HG03457 (cell line): Measurements from ENCODE around the gene THAP6.
"Not testable (repeated sequence)": the region's sequence is repeated elsewhere in the genome, so short reads cannot be mapped to it uniquely, and the experiment has no call there.

ENCODE experiments used
- ATAC-seq: cut with Tn5 transposase; IDR thresholded peaks from one replicate; pipeline ENCODE4 v1.9.1; 2021; ENCODE audit warnings: moderate number of reproducible peaks; ENCODE audit not compliant: unreplicated experiment

The THAP6 gene

DNA sequence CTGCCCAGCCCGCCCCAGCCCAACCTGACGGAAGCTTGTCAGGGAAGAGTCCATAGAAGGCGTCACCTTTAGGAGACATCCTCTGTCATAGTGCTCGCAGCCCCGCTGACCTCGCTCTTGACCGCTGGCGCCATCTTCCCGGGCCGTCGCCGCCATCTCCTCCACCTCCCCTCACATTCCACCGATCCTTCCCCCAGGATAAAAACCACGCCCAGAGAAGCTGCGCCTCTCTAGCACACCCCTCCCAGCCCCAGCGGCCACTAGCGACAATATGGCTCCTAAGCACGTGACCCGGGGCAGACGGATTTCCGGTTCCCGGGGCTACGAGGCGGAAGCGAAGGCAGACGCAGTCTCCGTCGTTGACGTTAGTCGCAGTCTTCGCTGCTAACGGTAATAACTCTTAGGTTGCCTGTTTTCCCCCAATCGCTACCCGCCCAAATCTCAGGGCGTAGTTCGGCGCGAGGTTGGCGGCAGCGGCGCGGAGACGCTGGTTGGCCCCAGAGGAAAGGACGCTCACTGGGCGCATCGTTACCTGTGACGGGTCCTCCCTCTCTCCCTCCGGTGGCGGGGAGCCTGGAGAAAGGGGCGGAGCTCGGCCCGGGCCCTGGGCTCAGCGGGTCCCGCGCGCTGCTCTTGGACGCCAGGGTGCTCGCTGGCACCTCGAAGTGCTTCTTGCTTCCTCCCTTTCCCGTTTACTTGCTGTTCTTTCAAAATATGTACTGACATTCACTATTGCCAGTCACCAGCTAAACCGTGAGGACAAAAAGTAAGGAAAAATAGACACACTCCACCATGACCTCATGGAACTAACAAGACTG is at the start of gene THAP6, which contains the start of gene RCHY1:
Gene THAP6 (plus strand): TSS at position 343 of the 818 bp plus-strand sequence. CDS start 980 bp downstream, outside the sequence.
Gene RCHY1 (minus strand): TSS at position 273 of the 818 bp plus-strand sequence. CDS start 117 bp downstream, at position 156.
- peak; percentile 85 for ATAC-seq

DNA sequence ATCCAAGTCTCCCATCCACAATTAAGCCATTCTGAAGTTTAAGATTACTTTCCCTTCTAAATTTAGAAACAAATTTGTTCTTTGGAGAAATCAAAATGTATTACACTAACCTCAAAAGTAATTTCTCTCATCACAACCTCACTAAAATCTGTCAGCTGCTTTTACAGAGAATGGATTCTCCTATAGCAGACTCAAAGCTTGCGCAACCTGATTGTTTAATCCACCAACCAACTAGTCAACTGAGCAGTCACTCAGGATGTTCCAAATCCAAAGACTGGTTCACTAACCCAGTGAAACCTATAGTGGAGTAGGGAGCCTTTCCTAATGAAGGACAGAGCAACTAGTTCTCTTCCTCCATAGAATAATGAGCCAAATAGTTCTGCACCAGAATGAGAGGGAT is 44.4 kb upstream of the THAP6 start:
- no peak for ATAC-seq

DNA sequence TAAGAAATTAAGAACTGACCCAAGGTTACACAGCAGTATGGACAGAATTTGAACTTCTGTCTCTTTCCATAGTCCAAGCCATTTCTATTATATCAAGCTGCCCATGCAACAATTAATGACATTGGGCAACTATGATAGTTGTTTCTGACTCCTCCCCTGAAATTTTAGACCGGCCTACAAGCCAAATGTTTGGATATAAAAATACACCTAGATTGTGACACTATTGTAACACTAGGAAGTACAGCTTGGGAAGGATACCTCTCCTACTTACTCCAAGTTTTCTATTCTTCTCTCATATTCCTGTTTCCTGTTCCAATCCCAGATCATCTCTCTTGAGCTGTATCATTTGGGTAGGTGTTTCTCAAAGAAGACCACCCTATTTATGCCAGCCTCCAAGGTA is 43.5 kb upstream of the THAP6 start:
- no peak for ATAC-seq

- no peak for ATAC-seq
These were observed 37.1 kb upstream of the THAP6 start for GRCh38 chr4:75477201-75477600.

GRCh38 chr4:75484190-75484589 is 30.1 kb upstream of the THAP6 start:
- ATAC-seq, result no peak

DNA sequence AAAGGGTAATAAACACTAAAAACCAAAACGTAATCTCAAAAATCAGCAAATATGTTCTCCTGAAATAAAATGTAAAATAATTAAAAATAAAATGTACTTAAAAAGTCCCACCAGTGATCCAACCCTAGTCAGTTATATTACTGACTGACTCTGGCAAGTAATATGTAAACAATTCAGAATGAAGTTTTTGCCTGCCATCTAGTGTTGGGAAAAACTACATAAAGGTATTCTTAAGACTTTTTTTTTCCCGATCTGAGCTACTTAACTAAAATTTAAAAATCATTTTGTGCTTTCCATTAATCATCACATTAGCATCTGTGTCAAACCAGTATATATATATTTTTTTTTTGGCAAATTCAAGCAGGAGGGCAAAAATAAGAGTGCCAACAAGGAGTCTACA is 24.1 kb upstream of the THAP6 start:
- no peak for ATAC-seq

DNA sequence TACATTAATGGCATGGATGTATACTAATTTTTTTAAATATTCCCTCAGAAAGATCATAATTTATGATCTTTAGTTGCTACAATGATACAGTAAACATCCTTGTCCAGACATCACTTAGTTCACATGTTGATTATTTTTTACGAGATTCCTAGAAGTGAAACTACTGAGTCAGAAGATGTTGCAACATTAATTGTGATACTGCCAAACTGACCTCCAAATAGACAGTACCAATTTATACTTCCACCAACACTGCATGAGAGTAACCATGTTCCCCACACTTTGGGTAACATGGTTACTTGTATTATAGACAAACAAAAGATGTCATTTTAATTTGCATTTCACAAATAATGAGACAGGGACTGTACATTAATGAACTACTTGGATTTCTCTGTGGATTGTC is 19.7 kb upstream of the THAP6 start:
- no peak for ATAC-seq

DNA sequence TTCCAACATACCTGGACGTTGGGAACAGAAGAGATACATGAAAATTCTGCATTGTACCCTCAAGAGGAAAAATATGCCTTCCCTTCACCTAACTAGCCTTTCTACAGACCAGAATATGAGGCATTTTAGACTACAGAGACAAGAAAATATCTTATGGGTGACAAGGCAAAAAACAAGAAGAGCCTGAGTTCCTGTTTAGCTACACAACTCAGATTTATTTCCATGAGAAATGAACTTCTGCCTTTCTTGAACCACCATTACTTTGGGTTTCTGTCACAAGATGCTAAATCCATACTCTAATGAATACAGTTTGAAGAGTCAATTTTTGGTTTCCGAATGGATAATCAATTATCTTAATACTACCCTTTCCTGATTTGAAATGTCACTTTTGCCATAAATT is 18.8 kb upstream of the THAP6 start:
- ATAC-seq, result no peak

- no peak for ATAC-seq
These were observed 17.9 kb upstream of the THAP6 start for GRCh38 chr4:75496406-75496805.

- no peak for ATAC-seq
These were observed 17.1 kb upstream of the THAP6 start for GRCh38 chr4:75497133-75497532.

- ATAC-seq, result no peak
These were observed 16.2 kb upstream of the THAP6 start for GRCh38 chr4:75498041-75498440.

GRCh38 chr4:75499900-75500299 is 14.4 kb upstream of the THAP6 start:
- ATAC-seq, result no peak

- ATAC-seq, result no peak
These were observed 11.6 kb upstream of the THAP6 start for GRCh38 chr4:75502671-75503070.

- no peak for ATAC-seq
These were observed 8.6 kb upstream of the THAP6 start for GRCh38 chr4:75505630-75506029.

DNA sequence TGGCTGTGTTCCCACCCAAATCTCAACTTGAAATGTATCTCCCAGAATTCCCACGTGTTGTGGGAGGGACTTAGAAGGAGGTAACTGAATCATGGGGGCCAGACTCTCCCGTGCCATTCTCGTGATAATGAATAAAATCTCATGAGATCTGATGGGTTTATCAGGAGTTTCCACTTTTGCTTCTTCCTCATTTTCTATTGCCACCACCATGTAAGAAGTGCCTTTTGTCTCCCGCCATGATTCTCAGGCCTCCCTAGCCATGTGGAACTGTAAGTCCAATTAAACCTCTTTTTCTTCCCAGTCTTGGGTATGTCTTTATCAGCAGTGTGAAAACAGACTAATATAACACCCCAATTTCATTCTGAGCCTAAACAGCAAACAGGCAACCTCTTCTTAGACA is 4.7 kb upstream of the THAP6 start:
- not testable (repeated sequence) for ATAC-seq

- no peak for ATAC-seq
These were observed 2.4 kb upstream of the THAP6 start for GRCh38 chr4:75511841-75512240.

DNA sequence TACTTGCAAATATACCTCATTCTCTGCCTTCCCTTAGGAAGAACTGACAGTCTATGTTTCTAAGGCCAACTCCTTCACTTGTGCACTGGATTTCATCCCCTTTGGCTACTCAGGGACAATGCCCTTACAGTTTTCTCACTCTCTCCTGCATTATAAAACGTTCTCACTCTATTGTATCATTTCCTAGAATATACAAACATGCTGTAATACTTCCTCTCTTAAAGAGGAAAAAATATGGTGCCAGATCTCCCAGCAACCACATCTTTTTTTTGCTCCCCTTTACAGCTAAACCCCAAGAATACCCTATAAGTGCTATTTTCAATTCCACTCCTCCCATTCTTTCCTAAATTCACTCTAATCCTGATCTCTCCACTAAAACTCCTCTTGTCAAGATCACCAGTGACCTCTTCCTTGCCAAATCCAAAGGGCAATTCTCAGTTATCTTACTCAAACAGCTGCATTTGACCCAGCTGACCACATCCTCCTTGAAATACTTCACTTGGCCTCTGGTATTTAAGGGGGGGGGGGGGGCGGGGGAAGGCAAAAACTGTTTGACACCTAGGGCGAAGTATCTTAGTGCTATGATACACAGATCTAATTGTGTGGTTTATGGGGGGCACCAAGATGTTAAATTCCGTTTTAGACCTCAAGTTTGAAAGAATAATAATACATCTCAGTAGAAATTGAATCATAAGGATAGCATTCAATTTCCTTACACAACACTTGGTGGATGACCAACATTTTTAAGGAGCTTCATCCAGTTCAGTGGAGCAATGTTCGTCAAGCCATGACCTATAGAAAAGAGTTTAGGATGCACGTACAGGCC is 1.7 kb upstream of the THAP6 start:
- no peak for ATAC-seq

DNA sequence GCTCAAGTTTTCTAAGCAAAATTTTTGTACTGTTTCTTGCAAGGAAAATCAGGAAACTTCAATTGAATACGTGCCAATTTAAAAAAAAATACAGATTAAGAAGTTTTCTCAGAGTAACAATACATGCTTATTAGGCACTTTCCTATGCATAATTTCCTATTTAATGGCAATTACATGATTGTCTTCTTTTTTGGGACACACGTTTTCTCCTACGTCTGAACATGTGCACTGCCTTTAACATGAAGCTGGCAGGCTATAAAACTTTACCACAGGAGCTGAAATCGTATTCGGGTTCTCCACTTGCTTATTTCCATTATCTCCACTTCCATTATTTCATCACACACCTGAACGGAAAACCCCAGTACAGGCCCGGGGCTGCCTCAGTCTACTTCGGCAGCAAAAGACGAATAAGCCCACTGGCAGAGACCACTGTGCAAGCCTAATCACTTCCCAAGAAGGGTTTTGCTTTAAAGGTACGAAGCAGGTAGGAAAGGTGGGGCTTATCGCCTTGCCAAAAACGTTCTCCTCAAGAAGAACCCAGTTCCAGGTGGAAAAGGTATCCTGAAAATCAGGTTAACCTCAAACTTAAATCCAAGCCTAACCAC is 645 bp upstream of the THAP6 start:
- no peak for ATAC-seq

GRCh38 chr4:75514949-75515612 is 808 bp downstream of the THAP6 start:
- ATAC-seq, result peak; percentile 3

GRCh38 chr4:75516144-75516543 is 1.9 kb downstream of the THAP6 start:
- ATAC-seq, result no peak

DNA sequence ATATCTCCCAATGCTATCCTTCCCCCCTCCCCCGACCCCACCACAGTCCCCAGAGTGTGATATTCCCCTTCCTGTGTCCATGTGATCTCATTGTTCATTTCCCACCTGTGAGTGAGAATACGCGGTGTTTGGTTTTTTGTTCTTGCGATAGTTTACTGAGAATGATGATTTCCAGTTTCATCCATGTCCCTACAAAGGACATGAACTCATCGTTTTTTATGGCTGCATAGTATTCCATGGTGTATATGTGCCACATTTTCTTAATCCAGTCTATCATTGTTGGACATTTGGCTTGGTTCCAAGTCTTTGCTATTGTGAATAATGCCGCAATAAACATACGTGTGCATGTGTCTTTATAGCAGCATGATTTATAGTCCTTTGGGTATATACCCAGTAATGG is 5.2 kb downstream of the THAP6 start:
- ATAC-seq, result not testable (repeated sequence)
